HG03558 (cell line): ENCODE results near the gene BMPER.

ENCODE experiments used
- ATAC-seq: cut with Tn5 transposase; IDR thresholded peaks from one replicate; pipeline ENCODE4 v1.9.1; 2021; ENCODE audit warnings: moderate number of reproducible peaks; ENCODE audit not compliant: unreplicated experiment; ENCODE audit errors: extremely low read depth

BMPER gene

DNA sequence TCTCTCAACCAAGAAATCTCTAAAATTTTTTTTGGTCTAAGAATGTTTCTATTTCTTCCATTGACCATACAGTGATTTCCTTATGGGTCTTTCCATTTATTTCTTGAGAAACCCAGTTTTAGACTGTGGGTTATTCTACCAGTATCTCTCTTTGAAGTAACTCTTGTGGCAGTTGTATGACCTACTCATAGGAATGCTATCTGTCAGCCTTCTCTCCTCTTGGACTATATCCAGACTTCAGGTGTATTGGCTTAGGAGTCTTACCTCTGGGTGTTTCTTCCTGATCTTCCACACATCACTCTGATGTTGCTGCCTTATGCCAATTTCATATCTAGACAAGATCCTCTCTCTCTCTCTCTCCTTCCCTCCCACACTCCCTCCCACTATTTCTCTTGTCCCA lies 178.1 kb downstream of the BMPER start:
- ATAC-seq: no peak

DNA sequence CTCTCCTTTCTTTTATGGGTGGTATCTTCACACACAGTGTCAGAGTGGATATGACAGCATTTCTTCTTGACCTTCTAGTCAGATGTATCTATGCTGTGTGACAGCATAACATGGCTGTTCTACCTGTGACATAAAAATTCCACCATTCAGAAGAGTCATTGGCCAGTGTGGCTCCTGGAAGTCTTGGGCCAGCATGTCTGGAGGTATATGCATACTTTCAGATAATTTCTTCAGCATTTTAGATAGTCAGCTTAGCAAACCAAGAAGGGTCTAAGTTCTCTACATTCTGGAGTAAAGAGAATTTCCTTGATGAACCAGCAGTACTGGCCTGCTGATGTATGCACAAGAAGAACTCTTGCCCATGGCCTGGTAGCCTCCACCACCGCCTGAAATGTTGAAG lies 179.3 kb downstream of the BMPER start:
- no peak for ATAC-seq

DNA sequence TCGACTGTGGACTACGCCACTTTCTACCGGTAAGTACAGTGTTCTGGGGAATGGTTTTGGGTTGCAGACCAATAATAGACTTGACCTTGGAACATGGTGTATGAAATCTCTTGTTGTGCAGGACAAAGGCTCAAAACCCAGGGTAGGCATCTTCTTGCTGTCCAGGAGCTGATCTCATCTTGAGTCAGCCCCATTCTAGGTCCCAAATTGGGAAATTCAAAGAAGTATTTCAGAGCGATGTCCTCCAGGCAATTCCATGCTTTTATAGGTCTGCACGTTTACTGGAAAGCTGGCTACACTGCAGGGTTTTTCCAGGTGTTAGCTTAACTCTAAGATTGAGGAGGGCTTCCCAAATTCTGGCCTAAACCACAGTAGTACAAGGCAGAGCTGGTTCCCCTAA lies 180.7 kb downstream of the BMPER start:
- no peak for ATAC-seq

DNA sequence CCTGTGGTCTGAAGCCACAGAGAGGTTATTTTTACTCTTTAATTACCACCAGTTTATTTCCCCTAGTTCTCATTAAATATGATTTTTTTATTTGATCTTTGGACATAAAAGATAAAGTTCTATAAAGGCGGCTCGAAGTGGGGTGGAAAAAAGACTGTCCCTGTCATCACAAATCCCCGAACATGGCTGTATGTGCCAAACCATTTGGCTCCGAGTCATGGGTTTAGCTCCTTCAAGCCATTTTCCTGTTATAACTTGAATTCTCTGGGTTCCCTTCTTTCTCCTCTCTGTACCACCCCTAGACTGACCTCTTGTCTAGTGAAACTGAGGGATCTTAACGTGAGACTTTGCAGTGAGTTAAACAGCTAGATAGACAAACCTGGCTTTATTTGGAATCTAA lies 181.6 kb downstream of the BMPER start:
- no peak for ATAC-seq

DNA sequence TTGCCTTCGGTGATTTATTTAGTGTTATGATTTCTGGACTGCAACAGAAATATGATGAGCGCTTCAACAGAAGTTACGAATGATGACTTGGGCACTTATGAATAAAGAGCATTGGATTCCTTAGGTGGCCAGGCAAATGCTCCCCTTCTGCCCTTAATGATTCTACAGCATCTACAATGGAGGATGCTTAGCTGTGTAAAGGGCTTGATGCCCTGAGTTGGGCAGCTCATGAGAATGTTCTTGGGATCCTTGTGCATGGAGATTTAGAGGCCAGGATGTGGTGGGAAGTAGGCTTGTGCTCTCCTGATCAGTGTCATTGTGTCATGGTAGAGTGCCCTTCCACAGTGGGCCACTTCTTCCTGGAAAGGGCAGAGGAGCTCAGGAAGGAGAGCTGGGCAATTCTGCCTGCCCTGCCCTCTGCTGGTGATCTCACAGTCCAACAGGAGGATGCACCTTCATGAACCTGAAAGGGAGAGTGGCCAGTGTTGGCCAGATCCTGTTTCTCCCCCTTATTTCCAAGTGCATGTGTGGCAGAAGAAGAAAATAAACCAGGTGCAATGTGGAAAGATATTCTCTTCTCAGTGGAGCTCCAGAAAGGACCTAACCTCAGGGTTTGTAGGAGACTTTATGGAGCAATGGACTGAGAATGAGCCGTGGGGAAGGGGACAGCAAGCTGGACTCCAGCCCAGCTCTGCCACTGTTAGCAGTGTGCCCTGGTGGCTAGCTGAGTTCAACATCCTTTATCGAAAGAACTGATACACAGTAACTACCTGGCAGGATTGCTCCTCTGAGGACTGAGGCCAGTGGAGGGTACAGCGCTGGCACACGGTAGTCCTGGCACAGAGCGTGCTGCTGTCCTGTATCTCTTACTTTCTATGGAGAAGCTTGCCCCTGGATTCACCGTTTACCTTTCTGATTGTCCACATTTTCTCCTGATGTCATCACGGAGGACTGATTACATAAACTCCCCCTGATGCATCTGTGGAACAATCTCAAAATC lies 182.9 kb downstream of the BMPER start:
- no peak for ATAC-seq

DNA sequence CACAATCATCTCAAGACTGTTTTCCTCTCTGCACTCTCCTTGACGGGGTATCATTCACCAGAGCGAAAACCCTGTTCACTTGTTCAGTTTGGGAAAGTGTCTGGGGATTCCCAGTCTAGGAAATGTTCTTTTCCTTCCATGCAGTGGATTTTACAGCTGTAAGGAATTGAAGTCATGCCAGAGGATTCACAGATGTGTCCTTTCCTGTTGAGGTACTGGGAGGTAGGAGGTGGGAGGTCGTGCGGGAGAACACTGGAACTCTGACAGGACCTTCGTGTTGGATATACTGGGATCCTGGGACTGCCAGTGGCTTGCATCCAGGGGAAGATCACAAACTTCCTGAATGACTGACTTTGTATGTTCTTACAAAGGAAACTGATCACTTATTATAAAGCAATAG lies 185.5 kb downstream of the BMPER start:
- ATAC-seq: no peak

DNA sequence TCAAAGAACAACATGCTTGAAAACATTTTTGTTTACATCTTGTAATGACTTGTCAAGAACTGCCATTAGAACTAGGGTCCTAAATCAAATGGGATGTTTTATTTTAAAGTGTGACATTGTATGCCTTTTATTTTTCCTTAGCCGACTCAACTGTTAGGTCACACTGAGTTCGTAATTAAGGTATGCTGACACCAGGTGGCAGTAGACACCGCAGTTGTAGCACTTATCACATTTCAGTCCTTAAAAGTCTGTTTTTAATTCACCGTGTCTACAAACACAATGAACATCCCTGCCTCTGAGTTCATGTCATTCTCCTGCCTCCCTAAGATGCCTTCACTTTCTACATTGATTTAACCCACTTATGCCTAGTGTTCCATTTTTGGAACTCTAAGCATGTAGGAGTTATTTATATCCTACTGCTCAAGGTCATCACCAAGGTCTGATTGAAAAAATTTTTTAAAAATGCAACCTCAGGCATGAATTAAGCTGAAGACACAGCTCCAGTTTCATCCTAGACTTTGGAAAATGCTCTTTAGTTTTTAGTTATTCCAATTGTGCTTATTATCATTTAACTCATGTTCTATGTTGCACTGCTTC lies 186.1 kb downstream of the BMPER start:
- no peak for ATAC-seq

DNA sequence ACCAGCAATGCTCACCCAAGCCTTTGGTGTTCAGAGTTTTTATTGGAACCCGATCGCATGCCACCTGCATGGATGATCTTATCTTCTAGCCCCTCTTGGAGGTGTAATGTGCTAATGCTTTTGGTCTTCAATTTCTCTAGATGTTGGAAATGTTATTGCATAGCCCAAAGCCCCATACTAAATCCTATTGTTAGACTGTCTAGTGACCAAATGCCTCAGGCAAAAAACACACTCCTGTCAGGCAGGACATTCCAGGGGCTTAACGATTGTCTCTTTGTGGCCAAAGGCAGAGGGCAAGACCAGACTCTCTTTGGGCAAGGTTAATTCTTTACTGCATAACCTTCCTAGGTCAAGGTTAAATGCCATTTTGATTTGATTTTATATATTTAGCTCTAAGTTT lies 187.9 kb downstream of the BMPER start:
- no peak for ATAC-seq

DNA sequence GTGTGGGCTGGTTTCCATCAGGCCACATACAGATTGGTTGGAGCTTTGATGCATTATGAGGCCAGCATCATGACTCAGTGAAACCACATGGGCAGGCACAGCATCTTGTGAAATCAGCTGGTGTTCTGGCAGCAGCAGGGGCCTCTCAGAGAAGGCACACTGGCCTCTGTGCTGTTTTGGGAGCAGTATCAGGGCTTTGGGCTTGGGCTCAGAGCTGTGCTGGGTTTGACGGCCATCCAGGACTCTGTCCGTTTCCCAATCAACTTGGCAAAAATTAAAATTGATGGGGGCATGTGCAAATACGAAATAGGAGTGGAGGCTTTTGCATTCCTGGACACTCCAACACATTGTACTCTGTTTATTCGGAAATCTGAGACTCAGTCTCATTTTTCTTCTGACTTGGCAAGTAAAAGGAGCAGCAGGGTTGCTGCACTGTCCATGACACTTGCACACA lies 190.9 kb downstream of the BMPER start:
- no peak for ATAC-seq

DNA sequence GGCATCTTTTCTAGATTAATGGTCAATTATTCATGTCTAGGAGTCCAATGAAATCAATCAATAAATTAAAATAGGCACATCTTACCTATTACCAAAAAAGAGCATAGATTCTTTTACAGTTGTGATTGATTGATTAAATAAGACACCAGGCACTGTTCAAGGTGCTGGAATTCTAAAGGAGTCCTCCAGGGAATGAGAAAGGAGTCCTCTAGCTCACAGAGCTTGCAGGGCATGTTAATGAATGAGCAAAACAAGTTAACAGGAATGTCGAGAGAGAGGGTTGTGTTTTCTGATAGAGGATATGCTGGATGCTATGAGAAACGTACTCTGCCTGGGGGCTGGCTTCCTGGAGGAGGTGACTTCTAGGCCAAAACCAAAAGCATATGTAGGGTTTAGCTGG lies 191.4 kb downstream of the BMPER start:
- ATAC-seq: no peak

DNA sequence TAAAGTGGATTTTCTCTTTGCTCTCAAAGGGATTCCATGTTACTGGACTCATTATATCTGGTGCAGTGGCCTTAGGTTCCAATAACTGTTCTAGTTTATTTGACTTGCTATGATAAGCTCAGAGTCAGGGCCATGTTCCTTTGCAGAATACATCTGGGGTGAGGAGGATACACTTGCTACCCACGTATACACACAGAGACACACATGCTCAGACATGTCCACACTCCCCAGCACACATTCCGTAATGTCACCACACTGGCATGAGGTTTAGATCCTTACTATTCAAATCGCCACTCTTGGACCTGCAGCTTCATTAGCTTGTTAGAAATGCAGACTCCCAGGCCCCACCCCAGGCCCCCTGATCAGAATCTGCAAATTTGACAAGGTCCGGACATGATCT lies 195.3 kb downstream of the BMPER start:
- ATAC-seq: no peak

DNA sequence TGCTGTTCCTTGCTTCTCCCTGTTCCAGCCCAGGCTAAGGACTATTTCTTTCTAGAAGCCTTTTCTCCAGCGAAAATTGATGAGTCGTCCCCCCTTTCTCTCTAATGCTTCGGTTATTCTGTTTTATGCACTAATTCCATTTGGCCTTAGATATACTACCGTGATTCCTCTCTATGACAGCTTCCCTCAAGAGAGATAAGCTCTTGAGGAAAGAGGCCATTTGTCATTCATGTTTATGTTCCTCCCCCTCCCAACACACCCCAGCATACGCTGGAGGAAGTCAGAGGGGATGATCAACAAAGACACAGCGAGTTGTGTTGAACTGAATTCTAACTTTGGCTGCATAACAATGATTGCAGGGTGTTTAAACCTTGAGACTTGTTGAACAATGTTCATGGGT lies 198.8 kb downstream of the BMPER start:
- ATAC-seq: no peak

DNA sequence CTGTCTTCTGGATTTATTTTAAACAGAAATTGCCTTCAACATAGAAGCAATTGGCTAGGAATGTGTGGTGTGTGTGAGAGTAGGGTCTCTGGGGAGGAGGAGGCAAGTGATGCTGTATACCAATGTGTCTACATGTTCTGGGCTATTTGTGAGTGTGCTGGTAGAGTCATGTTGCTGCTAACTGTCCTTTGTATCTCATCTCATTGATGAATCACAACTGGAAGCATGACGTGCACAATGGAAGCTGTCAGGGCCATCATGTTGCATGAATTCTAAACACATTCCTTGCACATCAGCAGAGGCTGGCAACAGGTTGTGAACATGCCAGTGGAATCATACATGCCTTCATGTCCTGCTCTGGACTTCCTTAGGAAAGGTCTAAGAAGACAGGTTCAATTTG lies 199.7 kb downstream of the BMPER start:
- ATAC-seq: no peak

DNA sequence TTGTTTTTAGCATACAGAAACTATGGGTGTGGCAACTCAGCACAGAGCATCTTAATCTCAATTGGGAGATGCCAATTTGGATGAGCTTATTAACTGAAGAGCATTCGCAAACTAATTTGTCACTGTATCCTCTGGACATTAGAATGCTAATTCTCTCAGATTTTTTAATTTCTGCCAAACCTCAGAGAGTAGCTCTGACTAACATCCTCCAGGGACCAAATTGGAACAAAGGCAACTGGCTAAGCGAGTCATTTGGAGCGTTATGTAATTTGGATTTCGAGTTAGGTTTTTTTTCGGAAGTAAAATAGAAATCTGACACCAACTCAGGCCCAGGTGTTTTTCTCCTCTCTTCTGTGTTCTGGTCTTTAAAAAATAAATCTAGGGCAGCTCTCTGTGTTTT lies 201.9 kb downstream of the BMPER start:
- no peak for ATAC-seq

DNA sequence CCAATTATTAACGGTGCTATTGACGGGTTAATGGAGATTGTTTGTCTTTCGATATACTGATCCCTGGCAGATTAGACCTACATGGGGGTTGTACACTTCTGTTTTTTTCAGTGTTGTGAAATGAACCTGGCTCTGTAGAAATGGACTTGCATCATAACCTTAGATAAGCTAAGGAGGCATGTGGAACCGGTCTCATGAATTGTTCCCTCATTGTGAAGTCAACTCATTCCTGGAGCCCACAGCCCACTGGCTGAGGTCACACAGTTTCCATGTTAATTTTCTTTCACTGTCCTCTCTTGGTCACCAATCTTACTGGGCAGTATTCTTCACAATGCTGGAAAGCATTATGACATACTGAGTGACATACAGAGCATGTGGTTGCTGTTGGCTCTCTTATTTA lies 202.8 kb downstream of the BMPER start:
- no peak for ATAC-seq

DNA sequence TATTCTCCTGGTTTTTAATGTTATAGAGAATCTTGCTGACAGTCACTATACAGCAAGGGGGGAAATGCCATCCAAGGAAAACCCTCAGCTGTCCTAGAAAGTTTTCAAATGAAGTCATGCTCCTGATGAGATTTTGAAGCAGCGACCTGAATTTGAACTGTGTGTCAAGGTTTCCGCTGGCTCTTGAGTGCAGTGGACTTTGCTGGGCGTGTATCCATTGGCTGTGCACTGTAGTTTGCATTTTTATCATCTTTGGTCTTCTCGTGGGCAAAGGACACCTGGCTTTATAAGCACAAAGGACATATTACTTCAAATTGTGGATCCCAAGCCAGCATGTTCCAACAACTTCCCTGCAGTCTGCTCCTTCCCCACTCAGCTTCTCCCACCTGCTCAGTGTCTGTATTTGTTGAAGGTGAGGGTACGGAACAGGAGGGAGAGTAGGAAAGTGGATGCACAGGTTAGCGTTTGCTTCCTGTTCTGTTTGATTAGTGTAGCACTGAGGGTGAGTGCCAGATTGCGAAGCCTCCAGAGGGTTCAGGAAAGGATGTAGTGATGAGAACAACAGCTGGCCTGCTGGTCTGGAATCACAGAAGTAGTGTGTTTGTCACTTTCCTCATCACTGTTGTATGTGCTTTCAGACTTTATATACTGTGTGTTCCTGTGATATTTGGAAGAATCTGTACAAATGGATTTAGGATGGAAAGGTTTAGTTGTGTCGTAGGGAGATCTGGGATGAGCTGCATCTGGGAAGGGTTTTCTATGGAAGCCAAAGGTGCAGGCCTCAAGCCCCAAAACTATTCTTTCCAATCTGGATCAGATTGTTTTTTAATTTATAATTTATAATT lies 204.8 kb downstream of the BMPER start:
- ATAC-seq: no peak

DNA sequence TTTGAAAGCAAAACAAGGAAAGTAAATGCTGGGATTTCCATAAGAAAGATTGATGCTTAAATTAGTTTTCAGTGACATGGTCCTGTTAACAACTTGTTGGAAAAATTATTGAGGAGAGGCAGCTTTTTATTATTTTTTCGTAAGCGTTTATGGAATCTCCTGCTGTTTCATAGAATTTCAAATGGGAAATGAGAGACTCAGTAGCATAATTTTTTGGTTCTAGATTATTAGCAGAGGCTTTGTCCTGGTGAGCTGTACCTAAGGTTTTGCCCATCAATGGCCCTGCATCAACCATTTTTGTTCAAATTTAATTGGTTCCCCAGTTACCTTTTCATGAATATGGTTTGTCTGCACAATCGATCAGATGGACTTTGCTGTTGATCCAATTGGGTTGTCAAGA lies 205.7 kb downstream of the BMPER start:
- ATAC-seq: no peak

DNA sequence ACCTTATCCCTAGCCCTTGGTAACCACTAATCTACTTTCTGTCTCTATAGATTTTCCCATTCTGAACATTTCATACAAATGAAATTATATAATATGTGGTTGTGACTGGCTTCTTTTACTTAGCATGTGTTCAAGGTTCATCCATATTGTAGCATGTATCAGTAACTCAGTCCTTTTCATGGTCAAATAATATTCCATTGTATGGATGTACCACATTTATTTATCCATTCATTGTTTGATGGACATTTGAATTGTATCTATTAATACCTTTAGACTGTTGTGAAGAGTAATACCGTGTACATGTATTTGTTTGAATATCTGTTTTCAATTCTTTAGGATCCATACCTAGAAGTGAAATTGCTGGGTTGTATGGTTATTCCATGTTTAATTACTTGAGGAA lies 210.2 kb downstream of the BMPER start:
- ATAC-seq: no peak

DNA sequence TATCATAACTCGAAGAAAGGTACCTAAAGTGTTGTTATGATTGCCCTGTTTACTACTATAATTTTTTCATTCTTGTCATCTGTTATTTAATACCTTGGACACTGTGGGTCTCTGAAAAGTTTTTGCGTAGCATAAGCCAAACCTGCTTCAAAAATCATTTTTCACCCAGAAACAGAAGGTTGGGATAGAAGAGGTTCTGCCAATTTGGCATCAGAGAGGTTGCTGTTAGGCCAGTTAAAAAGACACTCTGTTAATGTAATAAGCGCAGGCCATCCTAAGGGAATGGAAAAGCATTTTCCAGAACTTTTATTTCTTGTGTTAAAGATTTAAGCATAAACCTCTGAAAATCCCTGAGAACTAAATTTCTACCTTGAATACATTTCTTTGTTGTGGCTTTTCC lies 212.2 kb downstream of the BMPER start:
- no peak for ATAC-seq

DNA sequence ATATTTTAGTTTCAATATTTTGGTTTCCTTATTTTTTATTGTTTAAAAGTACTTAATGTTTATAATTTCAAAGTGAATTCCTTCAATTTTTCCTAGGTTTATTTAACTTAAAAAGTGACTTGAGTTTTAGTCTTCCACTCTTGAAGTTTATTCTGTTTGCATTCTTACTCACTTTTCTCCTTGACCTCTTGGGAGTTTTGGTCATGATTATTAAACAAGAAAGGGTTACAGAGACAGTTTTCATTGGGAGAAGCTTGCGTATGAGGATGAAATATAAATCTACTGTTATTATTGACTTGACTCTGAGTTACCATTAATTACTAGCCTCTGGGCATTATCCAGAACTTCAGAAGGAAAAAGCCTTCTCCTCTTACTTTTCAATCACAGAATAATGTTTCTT lies 216.0 kb downstream of the BMPER start:
- no peak for ATAC-seq

DNA sequence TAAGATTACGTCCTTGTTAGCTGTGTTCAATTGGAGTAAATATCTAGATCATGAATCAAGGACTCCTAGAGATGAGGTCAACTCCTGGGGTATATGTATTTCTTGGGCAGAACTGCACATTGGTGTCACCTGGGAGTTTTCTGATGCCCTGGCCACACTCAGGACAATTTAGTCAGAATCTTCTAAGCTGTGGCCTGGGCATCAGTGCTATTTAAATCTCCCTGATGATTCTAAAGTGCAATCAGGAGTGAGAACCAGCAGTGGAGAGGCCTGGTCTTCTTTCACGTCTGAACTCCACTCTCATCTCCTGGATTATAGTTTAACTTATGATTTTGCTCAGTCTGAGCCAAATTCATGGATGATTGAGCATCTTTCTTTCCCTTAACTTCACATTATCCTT lies 218.0 kb downstream of the BMPER start:
- ATAC-seq: no peak
